Measurements from ENCODE around the gene MYL4.
"Not testable (repeated sequence)": the region's sequence is repeated elsewhere in the genome, so short reads cannot be mapped to it uniquely, and the experiment has no call there.

MYL4 gene

DNA sequence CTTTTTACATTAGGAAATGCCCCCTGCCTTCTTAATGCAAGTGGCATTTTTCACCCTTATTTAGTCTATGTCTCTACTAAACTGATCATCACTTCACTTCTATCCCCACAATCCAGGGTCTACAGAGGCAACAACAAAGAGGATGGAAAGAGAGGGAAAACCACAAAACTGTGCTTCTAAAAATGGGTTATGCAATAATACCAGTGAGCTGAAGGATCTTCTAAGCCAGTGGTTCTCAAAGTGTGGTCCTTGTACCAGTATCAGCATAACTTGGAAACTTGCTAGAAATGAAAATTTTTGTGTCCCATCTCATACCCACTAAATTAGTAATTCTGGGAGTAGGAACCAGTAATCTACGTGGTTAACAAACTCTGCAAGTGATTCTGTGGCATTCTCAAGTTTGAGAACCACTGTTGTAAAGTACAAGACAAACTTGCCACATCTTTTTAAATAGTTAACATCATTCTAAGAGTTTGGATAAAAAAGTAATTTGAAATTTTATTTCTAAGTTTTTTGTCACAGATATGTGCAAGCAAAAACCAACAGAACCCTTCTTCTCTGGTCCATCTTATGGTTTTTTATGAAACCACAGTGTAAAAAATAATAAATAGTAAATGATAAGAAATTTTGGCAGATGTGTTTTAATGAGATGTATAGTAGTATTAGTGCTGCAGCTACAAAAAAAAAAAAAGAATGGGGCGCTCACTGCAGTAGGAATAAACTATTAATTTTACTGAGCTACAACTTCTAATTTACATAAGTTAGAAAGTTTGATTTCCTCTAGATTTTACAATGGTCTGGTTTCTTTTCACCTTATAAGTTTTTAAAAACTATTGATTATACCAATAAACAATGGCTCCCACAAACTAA, 36.2 kb upstream of the MYL4 start:
- no peak for TF ChIP-seq CTCF (IDR thresholded peaks at IDR 0.05; ENCODE audit: low read length, missing control alignments)
- peak; percentile 15 for DNase-seq (ENCODE audit: low read depth)
- no peak overlapping the region for H3K4me3 ChIP-seq (replicated peaks; ENCODE audit: low read depth, low read length)

DNA sequence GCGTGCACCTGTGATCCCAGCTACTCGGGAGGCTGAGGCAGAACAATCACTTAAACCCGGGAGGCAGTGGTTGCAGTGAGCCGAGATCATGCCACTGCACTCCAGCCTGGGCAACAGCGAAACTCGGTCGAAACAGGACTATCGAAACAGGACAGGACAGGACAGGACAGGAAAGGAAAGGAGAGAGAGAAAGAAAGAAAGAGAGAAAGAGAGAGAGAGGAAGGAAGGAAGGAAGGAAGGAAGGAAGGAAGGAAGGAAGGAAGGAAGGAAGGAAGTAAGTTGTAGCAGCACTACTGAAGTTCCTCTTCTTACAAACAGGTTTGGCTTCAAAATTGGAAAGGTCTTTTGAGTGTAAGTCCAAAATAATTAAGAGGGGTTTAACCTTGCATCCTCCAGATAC, 34.3 kb upstream of the MYL4 start:
- H3K4me3 ChIP-seq (replicated peaks; ENCODE audit: low read depth, low read length); DNase-seq (ENCODE audit: low read depth): not testable (repeated sequence)

GRCh38 chr17:47176389-47176826, 32.7 kb upstream of the MYL4 start:
- DNase-seq (ENCODE audit: low read depth), result no peak
- no peak for TF ChIP-seq CTCF (IDR thresholded peaks at IDR 0.05; ENCODE audit: low read length, missing control alignments)

GRCh38 chr17:47177261-47177660, 31.9 kb upstream of the MYL4 start:
- no peak for TF ChIP-seq CTCF (IDR thresholded peaks at IDR 0.05; ENCODE audit: low read length, missing control alignments)
- no peak for DNase-seq (ENCODE audit: low read depth)
- no peak overlapping the region for H3K4me3 ChIP-seq (replicated peaks; ENCODE audit: low read depth, low read length)

More at GRCh38 chr17:47176389-47176826, 32.7 kb upstream of the MYL4 start:
- H3K4me3 ChIP-seq (replicated peaks; ENCODE audit: low read depth, low read length), result no peak overlapping the region

DNA sequence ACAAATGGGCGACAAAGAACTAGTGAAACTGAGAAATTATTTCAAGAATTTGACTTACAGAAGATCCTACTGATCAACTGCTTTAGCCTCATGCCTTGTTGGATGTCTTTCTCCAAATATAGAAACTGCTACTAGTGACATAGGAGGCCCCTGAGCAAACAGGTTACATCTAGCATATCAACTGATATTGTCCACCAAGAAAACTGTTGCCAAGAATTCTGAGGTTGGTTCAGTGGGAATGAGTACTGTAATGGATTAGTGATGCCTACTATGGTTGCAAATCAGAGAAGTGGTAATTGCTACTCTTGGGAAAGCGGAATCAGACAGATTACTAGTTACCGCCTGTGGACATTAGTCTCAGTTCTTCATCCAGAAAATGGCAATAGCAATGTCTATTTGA, 30.0 kb upstream of the MYL4 start:
- no peak for TF ChIP-seq CTCF (IDR thresholded peaks at IDR 0.05; ENCODE audit: low read length, missing control alignments)
- H3K4me3 ChIP-seq (replicated peaks; ENCODE audit: low read depth, low read length), result no peak overlapping the region
- no peak for DNase-seq (ENCODE audit: low read depth)

- no peak overlapping the region for H3K4me3 ChIP-seq (replicated peaks; ENCODE audit: low read depth, low read length)
- no peak for TF ChIP-seq CTCF (IDR thresholded peaks at IDR 0.05; ENCODE audit: low read length, missing control alignments)
- peak; percentile 17 for DNase-seq (ENCODE audit: low read depth)
Measured at GRCh38 chr17:47180337-47180736, 28.8 kb upstream of the MYL4 start.

DNA sequence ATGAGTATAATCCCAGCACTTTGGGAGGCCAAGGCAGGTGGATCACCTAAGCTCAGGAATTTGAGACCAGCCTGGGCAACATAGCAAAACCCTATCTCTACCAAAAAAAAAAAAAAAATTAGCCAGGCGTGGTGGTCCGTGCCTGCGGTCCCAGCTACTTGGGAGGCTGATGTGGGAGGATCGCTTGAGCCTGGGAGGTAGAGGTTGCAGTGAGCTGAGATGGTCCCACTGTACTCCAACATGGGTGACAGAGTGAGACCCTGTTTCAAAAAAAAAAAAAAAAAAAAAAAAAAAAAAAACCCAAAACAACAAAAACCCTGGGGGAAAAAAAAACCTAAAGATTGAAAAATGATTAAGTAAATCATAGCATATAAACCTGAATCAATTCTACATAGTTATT, 28.2 kb upstream of the MYL4 start:
- not testable (repeated sequence) for H3K4me3 ChIP-seq (replicated peaks; ENCODE audit: low read depth, low read length); DNase-seq (ENCODE audit: low read depth)

- peak; percentile 17 for DNase-seq (ENCODE audit: low read depth)
- no peak overlapping the region for H3K4me3 ChIP-seq (replicated peaks; ENCODE audit: low read depth, low read length)
- no peak for TF ChIP-seq CTCF (IDR thresholded peaks at IDR 0.05; ENCODE audit: low read length, missing control alignments)
Measured at GRCh38 chr17:47184681-47185080, 24.5 kb upstream of the MYL4 start.
